ENCODE results near the gene CENPA.
A peak's percentile ranks its signal among the peaks of the same experiment; 100 is the strongest.
"Not testable (repeated sequence)": the region's sequence is repeated elsewhere in the genome, so short reads cannot be mapped to it uniquely, and the experiment has no call there.

Gene CENPA

GRCh38 chr2:26792720-26793119 lies 6.9 kb downstream of the CENPA start:
- DNase-seq (ENCODE audit: low spot score), result no peak

- no peak for DNase-seq (ENCODE audit: low spot score)
Observed at GRCh38 chr2:26793518-26793917, 7.7 kb downstream of the CENPA start.

- DNase-seq (ENCODE audit: low spot score), result not testable (repeated sequence)
Observed at GRCh38 chr2:26795135-26795534, 9.3 kb downstream of the CENPA start.

GRCh38 chr2:26801328-26801727 lies 15.5 kb downstream of the CENPA start:
- no peak for DNase-seq (ENCODE audit: low spot score)

- DNase-seq (ENCODE audit: low spot score), result no peak
Observed at GRCh38 chr2:26801796-26802195, 15.9 kb downstream of the CENPA start.

GRCh38 chr2:26805241-26805676 lies 19.4 kb downstream of the CENPA start:
- DNase-seq (ENCODE audit: low spot score), result no peak

GRCh38 chr2:26807788-26808460 lies 22.1 kb downstream of the CENPA start:
- DNase-seq (ENCODE audit: low spot score), result peak; percentile 58

GRCh38 chr2:26809211-26809610 lies 23.4 kb downstream of the CENPA start:
- no peak for DNase-seq (ENCODE audit: low spot score)

- peak; percentile 68 for DNase-seq (ENCODE audit: low spot score)
Observed at GRCh38 chr2:26809876-26810577, 24.2 kb downstream of the CENPA start.

- DNase-seq (ENCODE audit: low spot score), result peak; percentile 33
Observed at GRCh38 chr2:26811261-26811660, 25.4 kb downstream of the CENPA start.

- DNase-seq (ENCODE audit: low spot score), result no peak
Observed at GRCh38 chr2:26811791-26812694, 26.2 kb downstream of the CENPA start.

GRCh38 chr2:26812731-26813130 lies 26.9 kb downstream of the CENPA start:
- no peak for DNase-seq (ENCODE audit: low spot score)

- not testable (repeated sequence) for DNase-seq (ENCODE audit: low spot score)
Observed at GRCh38 chr2:26814072-26814765, 28.4 kb downstream of the CENPA start.

GRCh38 chr2:26816893-26817292 lies 31.0 kb downstream of the CENPA start:
- no peak for DNase-seq (ENCODE audit: low spot score)

GRCh38 chr2:26818255-26818654 lies 32.4 kb downstream of the CENPA start:
- DNase-seq (ENCODE audit: low spot score), result no peak

GRCh38 chr2:26818972-26819371 lies 33.1 kb downstream of the CENPA start:
- DNase-seq (ENCODE audit: low spot score), result no peak

- no peak for DNase-seq (ENCODE audit: low spot score)
Observed at GRCh38 chr2:26820932-26821331, 35.1 kb downstream of the CENPA start.

- DNase-seq (ENCODE audit: low spot score), result no peak
Observed at GRCh38 chr2:26822877-26823276, 37.0 kb downstream of the CENPA start.

- no peak for DNase-seq (ENCODE audit: low spot score)
Observed at GRCh38 chr2:26838121-26838906, 52.5 kb downstream of the CENPA start.

- no peak for DNase-seq (ENCODE audit: low spot score)
Observed at GRCh38 chr2:26840937-26841610, 55.2 kb downstream of the CENPA start.

GRCh38 chr2:26843041-26843440 lies 57.2 kb downstream of the CENPA start:
- DNase-seq (ENCODE audit: low spot score), result no peak
